Midbrain (tissue), 1 donor: ENCODE results near the gene DCUN1D3.
"Not testable (repeated sequence)": the region's sequence is repeated elsewhere in the genome, so short reads cannot be mapped to it uniquely, and the experiment has no call there.

Source experiments
- DNase-seq: peaks from one replicate; lab custom pipeline; 2025; lab: John Stamatoyannopoulos, UW

Gene DCUN1D3

DNA sequence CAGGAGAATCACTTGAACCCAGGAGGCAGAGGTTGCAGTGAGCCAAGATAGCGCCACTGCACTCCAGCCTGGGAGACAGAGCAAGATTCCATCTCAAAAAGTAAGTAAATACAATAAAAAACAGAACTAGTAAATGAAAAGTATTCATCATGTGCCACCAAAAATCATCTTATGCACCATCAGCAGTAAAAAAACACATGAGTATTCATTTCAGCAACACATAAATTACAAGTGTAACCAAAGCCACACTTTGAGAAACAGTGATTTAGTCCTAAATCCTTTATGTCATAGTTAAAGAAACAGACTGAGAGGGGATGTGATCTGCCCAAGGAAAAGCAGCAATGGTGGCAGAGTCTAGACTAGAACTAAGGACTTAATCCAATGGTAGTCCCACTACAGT, 13.0 kb downstream of the DCUN1D3 start:
- no peak for DNase-seq

GRCh38 chr16:20886320-20886719, 13.8 kb downstream of the DCUN1D3 start:
- no peak for DNase-seq

DNA sequence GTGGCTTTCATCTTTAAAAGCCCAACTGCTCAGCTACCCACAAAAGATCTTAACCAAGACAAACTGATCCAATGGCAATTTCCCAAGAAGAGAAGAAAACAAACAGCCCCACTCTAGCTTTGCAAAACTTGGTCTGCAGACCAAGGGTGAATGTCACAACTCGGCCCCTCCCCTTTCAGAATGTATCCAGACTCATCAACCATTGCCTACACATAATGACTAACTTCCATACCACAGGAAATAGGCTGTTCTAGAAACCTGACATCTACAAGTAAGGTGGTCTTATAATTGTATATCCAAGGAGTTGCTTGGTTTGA, 16.0 kb downstream of the DCUN1D3 start:
- no peak for DNase-seq

DNA sequence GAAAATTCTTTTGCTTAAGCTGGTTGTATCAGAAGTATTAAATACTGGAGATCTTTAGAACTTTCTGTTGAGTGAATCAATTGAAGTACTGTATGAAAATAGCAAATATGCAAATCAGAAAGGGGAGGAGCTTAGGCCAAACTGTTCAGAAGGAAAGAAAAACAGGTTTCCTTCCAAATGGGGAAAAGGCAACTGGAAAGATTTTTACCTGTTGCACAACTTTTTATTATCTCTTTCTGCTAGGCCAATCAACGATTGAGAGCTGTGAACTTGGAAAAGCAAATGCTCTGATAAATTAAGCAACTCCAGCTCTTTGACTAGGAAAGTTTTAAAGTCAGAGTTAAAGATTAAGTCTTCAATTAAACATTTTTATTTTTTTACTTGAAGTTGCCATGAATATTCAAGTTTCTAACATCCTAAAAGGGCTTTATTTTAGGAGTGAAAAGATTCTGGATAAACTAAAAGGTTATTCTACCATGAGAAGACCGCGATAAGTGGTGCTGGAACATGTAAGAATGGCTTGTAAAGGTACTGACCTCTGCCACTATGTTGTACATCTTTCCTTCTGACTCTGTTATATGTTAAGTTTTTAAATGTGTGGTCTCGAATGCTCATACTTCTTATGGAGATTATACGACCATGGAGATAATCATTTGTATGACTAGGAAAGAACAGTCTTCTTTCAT, 16.5 kb downstream of the DCUN1D3 start:
- DNase-seq: no peak

GRCh38 chr16:20881503-20881878, 18.7 kb downstream of the DCUN1D3 start:
- DNase-seq: no peak

- no peak for DNase-seq
Observed at GRCh38 chr16:20880867-20881502, 19.2 kb downstream of the DCUN1D3 start.

DNA sequence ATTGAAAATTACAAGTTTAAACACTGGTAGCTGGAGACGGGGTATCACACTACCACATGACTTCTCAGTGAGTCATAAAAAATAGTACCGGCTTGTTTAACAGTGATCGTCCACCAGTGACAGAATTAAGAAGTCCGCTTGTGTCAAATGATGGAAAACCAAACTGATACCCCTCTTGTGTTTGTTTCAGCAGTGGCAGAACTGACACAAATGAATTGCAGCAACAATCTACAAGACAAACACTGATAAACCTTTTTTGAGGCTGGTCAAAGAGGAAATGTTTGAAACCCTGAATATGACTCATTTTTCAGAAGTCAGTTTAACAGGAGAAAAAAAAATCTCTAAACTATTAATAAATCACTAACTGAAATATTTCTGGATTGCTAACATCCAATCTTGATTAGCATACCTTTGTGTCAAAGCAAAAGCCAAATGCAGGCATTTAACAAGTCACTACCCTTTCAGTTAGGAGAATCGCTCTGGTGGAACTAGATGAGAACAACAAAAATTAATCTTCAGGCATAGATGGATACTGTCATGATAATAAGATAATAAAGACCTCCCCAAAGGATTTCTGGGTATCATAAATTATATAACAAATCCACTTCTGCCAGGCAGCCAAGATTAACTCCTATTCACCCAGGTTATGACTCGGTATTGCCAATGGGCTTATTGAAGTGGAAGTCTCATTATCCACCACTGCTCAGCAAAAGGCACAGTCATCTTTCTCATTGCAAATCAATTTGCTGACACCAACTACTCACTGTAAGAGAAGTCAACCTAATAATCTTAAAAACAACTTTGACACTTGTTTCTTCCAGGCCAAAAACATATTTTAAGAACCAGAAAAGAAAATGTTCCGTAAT, 20.8 kb downstream of the DCUN1D3 start:
- DNase-seq: no peak

- DNase-seq: no peak
Observed at GRCh38 chr16:20878682-20879147, 21.4 kb downstream of the DCUN1D3 start.

GRCh38 chr16:20875355-20875650, 24.9 kb downstream of the DCUN1D3 start:
- DNase-seq: no peak

- no peak for DNase-seq
Observed at GRCh38 chr16:20874088-20874581, 26.0 kb downstream of the DCUN1D3 start.

DNA sequence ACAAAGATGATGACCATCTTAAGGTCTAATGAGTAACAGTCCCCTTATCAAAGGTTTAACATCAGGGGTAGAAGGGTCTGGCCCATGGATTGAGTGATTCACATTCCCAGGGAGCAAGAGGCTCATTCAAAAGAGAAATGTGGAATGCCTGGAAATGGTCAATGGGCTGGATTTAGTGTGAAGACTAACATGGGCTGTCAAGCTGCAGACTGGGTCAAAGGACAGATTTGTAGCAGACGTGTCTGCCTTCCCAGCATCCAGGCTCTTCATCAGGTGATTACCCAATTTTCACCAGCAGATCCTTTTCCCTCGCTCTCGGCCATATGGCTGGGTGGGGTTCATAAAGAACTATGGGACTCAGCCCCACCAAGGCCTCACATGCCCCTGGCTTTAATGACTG, 26.8 kb downstream of the DCUN1D3 start:
- DNase-seq: no peak

GRCh38 chr16:20871941-20872815, 28.0 kb downstream of the DCUN1D3 start:
- DNase-seq: no peak

- no peak for DNase-seq
Observed at GRCh38 chr16:20871258-20871657, 28.9 kb downstream of the DCUN1D3 start.

DNA sequence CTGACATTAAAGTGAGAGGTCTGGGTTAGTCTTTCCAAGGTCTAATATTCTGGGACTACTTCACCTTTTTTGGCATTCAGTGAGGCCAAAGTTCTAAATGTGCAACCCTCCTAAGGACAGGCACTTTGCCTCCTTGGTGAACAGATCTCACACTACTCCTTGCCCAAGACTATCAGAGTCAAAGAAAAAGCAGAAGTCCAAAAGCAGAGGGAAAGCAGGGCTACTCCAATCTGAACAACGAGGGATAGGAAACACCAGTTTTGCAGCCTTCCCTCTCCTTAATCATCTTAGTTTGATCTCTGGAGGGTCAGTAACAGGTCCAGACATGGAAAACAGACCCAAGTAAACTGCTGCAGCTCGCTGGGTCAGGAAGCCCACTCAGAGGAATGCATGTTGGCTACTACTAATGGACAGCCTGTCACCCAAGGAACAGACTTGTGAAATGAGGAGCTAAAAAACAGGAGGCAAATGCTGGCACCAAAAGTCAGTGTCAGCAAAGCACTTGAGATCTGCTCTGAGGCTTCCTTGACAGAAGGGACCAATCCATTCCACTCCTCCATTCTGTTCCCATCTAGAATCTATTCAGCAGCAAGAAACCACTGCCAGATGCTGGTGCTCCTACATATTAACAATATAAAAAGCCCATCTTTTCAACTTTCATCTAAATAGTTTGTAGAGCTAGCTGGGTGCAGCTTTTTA, 29.9 kb downstream of the DCUN1D3 start:
- no peak for DNase-seq

DNA sequence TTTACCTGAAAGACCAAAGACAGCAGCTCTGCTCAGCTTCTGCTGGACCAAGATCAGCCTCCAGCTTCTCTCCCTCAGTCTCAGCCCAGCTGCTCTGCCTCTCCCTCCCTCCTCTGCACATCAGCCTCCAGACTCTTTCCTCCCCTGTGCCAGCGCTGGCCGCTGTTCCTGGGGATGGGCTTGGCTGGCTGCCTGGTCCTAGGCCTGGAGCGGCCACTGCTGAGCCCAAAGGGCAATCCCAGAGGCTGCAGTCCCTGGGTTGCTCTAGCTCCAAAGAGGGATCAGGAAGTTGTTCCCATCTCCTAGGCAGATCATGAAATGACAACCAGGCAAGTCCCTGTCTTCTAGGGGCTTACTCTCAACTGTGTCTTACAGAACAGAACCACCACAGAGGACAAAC, 31.3 kb downstream of the DCUN1D3 start:
- DNase-seq: peak; percentile 83

DNA sequence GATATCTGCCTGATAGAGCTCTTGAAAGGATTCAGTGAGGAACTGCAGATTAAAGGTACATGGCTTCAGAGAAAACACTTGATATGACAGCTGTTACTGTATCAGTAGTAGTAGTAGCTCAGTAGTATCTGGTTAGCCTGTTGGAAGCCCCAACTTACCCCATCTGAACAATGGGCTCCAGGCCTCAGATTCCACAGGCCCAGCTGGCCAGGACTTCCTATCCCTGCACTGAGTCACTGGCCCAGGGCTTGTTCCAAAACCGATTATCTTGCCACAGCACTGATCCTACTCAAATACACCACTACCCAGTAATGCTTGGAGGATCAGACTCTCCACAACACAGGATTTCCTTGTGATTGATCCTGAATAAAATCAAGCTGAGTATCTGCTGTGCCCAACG, 32.6 kb downstream of the DCUN1D3 start:
- DNase-seq: no peak

- DNase-seq: no peak
Observed at GRCh38 chr16:20866801-20867200, 33.4 kb downstream of the DCUN1D3 start.

DNA sequence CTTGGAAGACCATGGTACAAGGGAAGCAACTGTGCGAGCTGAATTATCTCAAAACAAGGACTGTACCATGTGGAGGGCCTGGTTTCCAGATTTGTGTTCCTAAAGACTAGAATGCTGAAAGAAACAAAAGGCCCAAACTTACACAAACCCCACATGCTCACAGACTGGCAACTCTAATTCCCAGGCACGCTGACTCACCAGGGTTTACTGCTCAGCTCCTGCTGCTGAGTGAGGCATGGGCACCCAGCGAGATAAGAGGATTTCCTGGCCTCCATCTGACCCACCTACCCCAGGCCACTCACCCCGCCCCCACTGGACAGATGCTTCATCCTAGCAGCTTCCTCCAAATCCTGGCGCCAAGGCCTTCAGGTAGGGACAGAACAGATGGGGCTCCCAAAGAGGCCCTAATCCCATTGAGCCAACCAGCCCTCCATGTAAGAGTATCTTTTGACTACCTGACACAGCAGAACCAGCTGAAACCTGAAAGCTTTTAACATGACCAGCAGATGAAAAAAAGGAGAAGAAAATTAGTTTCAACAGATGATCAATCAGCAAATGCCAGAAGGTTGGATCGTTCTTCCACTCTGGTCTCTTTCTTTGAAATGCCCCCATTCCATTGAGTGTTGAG, 33.9 kb downstream of the DCUN1D3 start:
- no peak for DNase-seq

- DNase-seq: no peak
Observed at GRCh38 chr16:20865420-20866131, 34.6 kb downstream of the DCUN1D3 start.

GRCh38 chr16:20864376-20864775, 35.8 kb downstream of the DCUN1D3 start:
- DNase-seq: not testable (repeated sequence)
